Measurements from ENCODE around the gene XPNPEP1. TPM values are rescaled to one million over a fixed set of nuclear protein-coding genes. Genes with fewer than 3 reads are reported as not detected.

XPNPEP1 gene
- polyA plus RNA-seq, 4 donors: 81.8 to 88.7 (median 84.8) TPM

- DNase-seq (ENCODE audit: low read depth in 4 of 4, low spot score in 3 of 4): no peak
Measured at GRCh38 chr10:109823196-109823595, 100.1 kb downstream of the XPNPEP1 start.

- no peak for DNase-seq (ENCODE audit: low read depth in 4 of 4, low spot score in 3 of 4)
Measured at GRCh38 chr10:109821672-109822071, 101.6 kb downstream of the XPNPEP1 start.

- DNase-seq (ENCODE audit: low read depth in 4 of 4, low spot score in 3 of 4): no peak
Measured at GRCh38 chr10:109820620-109821405, 102.5 kb downstream of the XPNPEP1 start.

DNA sequence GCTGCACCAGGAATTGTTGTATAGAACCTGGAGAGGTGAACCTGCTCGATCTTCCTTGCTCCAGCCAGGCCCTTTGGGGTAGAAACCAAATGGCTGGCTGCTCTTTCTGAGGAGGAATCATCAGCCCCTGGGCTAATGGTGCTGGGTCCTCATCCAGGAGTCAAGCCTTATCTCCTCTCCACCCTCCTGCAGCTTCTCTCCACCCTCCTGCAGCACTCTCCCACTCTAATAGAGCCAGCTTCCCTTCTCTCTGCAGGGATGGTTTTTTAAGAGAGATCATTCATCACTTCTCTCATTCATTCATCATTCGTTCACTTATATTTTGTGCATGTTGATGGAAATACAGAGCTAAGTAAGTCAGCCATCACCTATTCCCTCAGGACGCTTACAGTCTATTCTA lies 103.5 kb downstream of the XPNPEP1 start:
- no peak for DNase-seq (ENCODE audit: low read depth in 4 of 4, low spot score in 3 of 4)

Other genes starting within 250 kb of the XPNPEP1 start
- 100 to 1,000 TPM; 266 to 277 (median 273) TPM for gene ADD3, start 84.5 kb upstream of the XPNPEP1 start, polyA plus RNA-seq (ENCODE audit: insufficient read length in 4 of 4)

All from left renal pelvis (tissue), 4 donors.